Neuronal stem cell (in vitro differentiated cells): ENCODE measurements around the gene CACNA1H.
"Not testable (repeated sequence)": the region's sequence is repeated elsewhere in the genome, so short reads cannot be mapped to it uniquely, and the experiment has no call there.

Experiments used
- DNase-seq: peaks from one replicate; pipeline ENCODE4 v3.0.0-alpha.2; 2013; ENCODE audit warnings: low spot score
- H2AFZ ChIP-seq: one replicate; pipeline ENCODE4 v1.6.1; 2013; ENCODE audit warnings: mild to moderate bottlenecking, low read length, inconsistent platforms
- H2AK5ac ChIP-seq: 2 replicates; pipeline ENCODE4 v1.6.1; 2013; ENCODE audit warnings: low read depth, mild to moderate bottlenecking, inconsistent platforms, low read length, moderate library complexity, mixed read lengths
- H2BK120ac ChIP-seq: 2 replicates; pipeline ENCODE4 v1.6.1; 2013; ENCODE audit warnings: low read depth, mild to moderate bottlenecking, inconsistent platforms, low read length, moderate library complexity, mixed read lengths
- H2BK12ac ChIP-seq: one replicate; pipeline ENCODE4 v1.6.1; 2013; ENCODE audit warnings: low read length, inconsistent platforms
- H2BK15ac ChIP-seq: 2 replicates; pipeline ENCODE4 v1.6.1; 2013; ENCODE audit warnings: mild to moderate bottlenecking, low read length, inconsistent platforms, mixed read lengths
- H2BK5ac ChIP-seq: one replicate; pipeline ENCODE4 v1.6.1; 2013; ENCODE audit warnings: inconsistent platforms, mild to moderate bottlenecking, low read length, moderate library complexity
- H3K14ac ChIP-seq: one replicate; pipeline ENCODE4 v1.6.1; 2013; ENCODE audit warnings: low read length, inconsistent platforms
- H3K18ac ChIP-seq: 2 replicates; pipeline ENCODE4 v1.6.1; 2013; ENCODE audit warnings: low read length, inconsistent platforms
- H3K23ac ChIP-seq: 2 replicates; pipeline ENCODE4 v1.6.1; 2013; ENCODE audit warnings: low read depth, mild to moderate bottlenecking, mixed read lengths, low read length, inconsistent platforms; ENCODE audit not compliant: poor library complexity
- H3K27ac ChIP-seq: replicated peaks from 3 replicates; pipeline ENCODE4 v1.5.1; 2013; ENCODE audit warnings: low read length, inconsistent platforms
- H3K27me3 ChIP-seq, 3 experiments: 2 replicates each; pipeline ENCODE4 v1.6.1; 2013; ENCODE audit warnings: low read length in 3 of 3, mild to moderate bottlenecking in 2 of 3, inconsistent platforms in 1 of 3, low read depth in 1 of 3, mixed read lengths in 1 of 3, moderate library complexity in 1 of 3; ENCODE audit not compliant: control insufficient read depth in 3 of 3, insufficient read depth in 3 of 3
- H3K36me3 ChIP-seq, 2 donors: replicated peaks in 1 of 2; 2 replicates each; pipeline ENCODE4 v1.6.1; 2013; ENCODE audit warnings: low read length in 2 of 2; ENCODE audit not compliant: control insufficient read depth in 2 of 2, insufficient read depth in 2 of 2
- H3K4ac ChIP-seq: 2 replicates; pipeline ENCODE4 v1.6.1; 2013; ENCODE audit warnings: inconsistent platforms, mild to moderate bottlenecking, low read length, moderate library complexity
- H3K4me1 ChIP-seq, 2 donors: 1 replicate in 1 of 2; 2 replicates in 1 of 2; pipeline ENCODE4 v1.6.1; 2013; ENCODE audit warnings: low read length in 2 of 2, low read depth in 1 of 2; ENCODE audit not compliant: control insufficient read depth in 2 of 2, insufficient read depth in 1 of 2
- H3K4me2 ChIP-seq: one replicate; pipeline ENCODE4 v1.6.1; 2013; ENCODE audit warnings: mild to moderate bottlenecking, low read length, inconsistent platforms; ENCODE audit not compliant: insufficient read depth, poor library complexity, severe bottlenecking
- H3K4me3 ChIP-seq, 2 donors: 2 replicates each; pipeline ENCODE4 v1.5.1; 2013; ENCODE audit warnings: low read length in 2 of 2, mild to moderate bottlenecking in 2 of 2, inconsistent platforms in 1 of 2, moderate library complexity in 1 of 2
- H3K79me1 ChIP-seq: one replicate; pipeline ENCODE4 v1.6.1; 2013; ENCODE audit warnings: low read depth, mild to moderate bottlenecking, inconsistent platforms, low read length, moderate library complexity
- H3K9ac ChIP-seq: one replicate; pipeline ENCODE4 v1.6.1; 2013; ENCODE audit warnings: mild to moderate bottlenecking, low read depth, low read length, inconsistent platforms; ENCODE audit not compliant: poor library complexity
- H3K9me3 ChIP-seq, 2 donors: replicated peaks in 1 of 2; 2 replicates each; pipeline versions ENCODE3 to v1.6.1; 2013; ENCODE audit warnings: low read length in 2 of 2, mild to moderate bottlenecking in 2 of 2, inconsistent platforms in 1 of 2, low read depth in 1 of 2, mixed read lengths in 1 of 2, moderate library complexity in 1 of 2; ENCODE audit not compliant: control insufficient read depth in 2 of 2, insufficient read depth in 1 of 2
- H4K8ac ChIP-seq: one replicate; pipeline ENCODE4 v1.6.1; 2013; ENCODE audit warnings: low read depth, mild to moderate bottlenecking, inconsistent platforms, low read length, moderate library complexity
- H4K91ac ChIP-seq: one replicate; pipeline ENCODE4 v1.6.1; 2013; ENCODE audit warnings: low read length, low read depth, mild to moderate bottlenecking, inconsistent platforms; ENCODE audit not compliant: poor library complexity
- whole genome bisulfite sequencing, 2 donors: extraction: QIAGEN DNeasy Blood & Tissue Kit; methylation state at CpG; one replicate each; pipeline ENCODE4 v1.1.7; 2013; ENCODE audit warnings: missing lambda C conversion rate in 2 of 2, mixed read lengths in 1 of 2; ENCODE audit not compliant: insufficient read length in 2 of 2, insufficient replicate concordance in 1 of 2; ENCODE audit errors: extremely low coverage in 2 of 2; 5-methylcytosine and 5-hydroxymethylcytosine counted together

CACNA1H gene

GRCh38 chr16:1241081-1241480 is 88.2 kb downstream of the CACNA1H start:
- DNase-seq, H3K23ac ChIP-seq, H3K4me1 ChIP-seq, H3K27ac ChIP-seq, H4K91ac ChIP-seq, H2AK5ac ChIP-seq, H3K9ac ChIP-seq, H3K27me3 ChIP-seq, H2BK120ac ChIP-seq, H2BK12ac ChIP-seq, H3K4me3 ChIP-seq, H2BK15ac ChIP-seq, H2BK5ac ChIP-seq, H3K18ac ChIP-seq, H4K8ac ChIP-seq, H3K79me1 ChIP-seq, H3K14ac ChIP-seq, H3K9me3 ChIP-seq, H2AFZ ChIP-seq, H3K4ac ChIP-seq, H3K4me2 ChIP-seq, H3K36me3 ChIP-seq: not testable (repeated sequence)
- WGBS, 2 donors: no CpG with 5 or more reads among the region's 15 CpGs

GRCh38 chr16:1243363-1243762 is 90.5 kb downstream of the CACNA1H start:
- not testable (repeated sequence) for H4K8ac ChIP-seq, H3K14ac ChIP-seq, H3K9ac ChIP-seq, H2AK5ac ChIP-seq, H2BK15ac ChIP-seq, H3K4me2 ChIP-seq, H3K4me3 ChIP-seq, H2BK5ac ChIP-seq, H3K79me1 ChIP-seq, H3K18ac ChIP-seq, H3K36me3 ChIP-seq, H3K23ac ChIP-seq, DNase-seq, H3K27ac ChIP-seq, H2AFZ ChIP-seq, H2BK120ac ChIP-seq, H3K4ac ChIP-seq, H3K9me3 ChIP-seq, H4K91ac ChIP-seq, H3K4me1 ChIP-seq, H2BK12ac ChIP-seq
- no CpG with 5 or more reads among the region's 11 CpGs for WGBS, 2 donors
- H3K27me3 ChIP-seq: peaks cover 0 to 14% (median 0%) of the 10 kb centered on the region in 3 experiments

GRCh38 chr16:1243907-1244850 is 91.3 kb downstream of the CACNA1H start:
- not testable (repeated sequence) for H3K14ac ChIP-seq, H2BK120ac ChIP-seq, H4K91ac ChIP-seq, H3K79me1 ChIP-seq, H2BK5ac ChIP-seq, H2BK12ac ChIP-seq, H3K9me3 ChIP-seq, H3K4me3 ChIP-seq, H3K4me1 ChIP-seq, H3K4ac ChIP-seq, H2AK5ac ChIP-seq, H3K4me2 ChIP-seq, H3K36me3 ChIP-seq, H3K18ac ChIP-seq, H3K27ac ChIP-seq, DNase-seq, H2BK15ac ChIP-seq, H3K9ac ChIP-seq, H2AFZ ChIP-seq, H3K23ac ChIP-seq, H4K8ac ChIP-seq
- WGBS, 2 donors: no CpG with 5 or more reads among the region's 32 CpGs
- H3K27me3 ChIP-seq: peaks cover 0 to 14% (median 0%) of the 10 kb centered on the region in 3 experiments

GRCh38 chr16:1244881-1245280 is 92.0 kb downstream of the CACNA1H start:
- Histone ChIP-seq H2AK5ac (no peak overlapping the region), H2BK15ac (no peak overlapping the region), H2AFZ (no peak overlapping the region), H2BK12ac (no peak overlapping the region), H3K9ac (no peak overlapping the region), H4K8ac (no peak overlapping the region), H3K23ac (no peak overlapping the region), H3K4me2 (no peak overlapping the region), H2BK5ac (no peak overlapping the region), H3K27me3 (peaks cover 0 to 14% (median 0%) of the 10 kb centered on the region in 3 experiments), H3K9me3 (peaks cover 0 to 4% of the 10 kb centered on the region in 2 donors), H3K36me3 (no peaks in the 10 kb centered on the region), H3K4me3 (no peak overlapping the region), H2BK120ac (no peak overlapping the region), H3K14ac (no peak overlapping the region), H3K27ac (no peak overlapping the region), H4K91ac (no peak overlapping the region), H3K4me1 (no peaks in the 10 kb centered on the region), H3K18ac (no peak overlapping the region), H3K4ac (no peak overlapping the region), H3K79me1 (no peaks in the 10 kb centered on the region)
- no peak for DNase-seq
- WGBS, 2 donors: no CpG with 5 or more reads among the region's 12 CpGs
